Large intestine (tissue), 3 donors: ENCODE measurements around the gene MARCO. TPM values are rescaled to one million over a fixed set of nuclear protein-coding genes. Genes with fewer than 3 reads are reported as not detected.

ENCODE experiments used
- DNase-seq, 2 donors: peaks; one replicate each; pipeline versions ENCODE4 v3.0.0 to v3.0.0-alpha.2; 2013
- H3K27ac ChIP-seq: one replicate; pipeline ENCODE4 v1.5.1; 2013; ENCODE audit warnings: low read length
- H3K27me3 ChIP-seq: 2 replicates; pipeline ENCODE4 v1.6.1; 2013; ENCODE audit warnings: low read length; ENCODE audit not compliant: control insufficient read depth, insufficient read depth
- H3K36me3 ChIP-seq: 2 replicates; pipeline ENCODE4 v1.6.1; 2013; ENCODE audit warnings: low read length; ENCODE audit not compliant: control insufficient read depth, insufficient read depth
- H3K4me1 ChIP-seq: one replicate; pipeline ENCODE4 v1.6.1; 2013; ENCODE audit warnings: low read length; ENCODE audit not compliant: control insufficient read depth, insufficient read depth
- H3K4me3 ChIP-seq: one replicate; pipeline ENCODE4 v1.5.1; 2013; ENCODE audit warnings: low read length
- H3K9me3 ChIP-seq: one replicate; pipeline ENCODE4 v1.6.1; 2013; ENCODE audit warnings: mild to moderate bottlenecking, low read depth, low read length, moderate library complexity; ENCODE audit not compliant: control insufficient read depth
- whole genome bisulfite sequencing: methylation state at CpG from one replicate; pipeline ENCODE4 v1.1.5; 2013; ENCODE audit warnings: low lambda C conversion rate; ENCODE audit not compliant: insufficient coverage; 5-methylcytosine and 5-hydroxymethylcytosine counted together
- polyA plus RNA-seq: library from polyadenylated mRNA; unstranded; fragments of 120-200 nt; gene quantifications from one replicate; pipeline ENCODE4 v1.2.1, GENCODE V29; 2013

The MARCO gene
- polyA plus RNA-seq, 1 donor = 0.18 TPM

DNA sequence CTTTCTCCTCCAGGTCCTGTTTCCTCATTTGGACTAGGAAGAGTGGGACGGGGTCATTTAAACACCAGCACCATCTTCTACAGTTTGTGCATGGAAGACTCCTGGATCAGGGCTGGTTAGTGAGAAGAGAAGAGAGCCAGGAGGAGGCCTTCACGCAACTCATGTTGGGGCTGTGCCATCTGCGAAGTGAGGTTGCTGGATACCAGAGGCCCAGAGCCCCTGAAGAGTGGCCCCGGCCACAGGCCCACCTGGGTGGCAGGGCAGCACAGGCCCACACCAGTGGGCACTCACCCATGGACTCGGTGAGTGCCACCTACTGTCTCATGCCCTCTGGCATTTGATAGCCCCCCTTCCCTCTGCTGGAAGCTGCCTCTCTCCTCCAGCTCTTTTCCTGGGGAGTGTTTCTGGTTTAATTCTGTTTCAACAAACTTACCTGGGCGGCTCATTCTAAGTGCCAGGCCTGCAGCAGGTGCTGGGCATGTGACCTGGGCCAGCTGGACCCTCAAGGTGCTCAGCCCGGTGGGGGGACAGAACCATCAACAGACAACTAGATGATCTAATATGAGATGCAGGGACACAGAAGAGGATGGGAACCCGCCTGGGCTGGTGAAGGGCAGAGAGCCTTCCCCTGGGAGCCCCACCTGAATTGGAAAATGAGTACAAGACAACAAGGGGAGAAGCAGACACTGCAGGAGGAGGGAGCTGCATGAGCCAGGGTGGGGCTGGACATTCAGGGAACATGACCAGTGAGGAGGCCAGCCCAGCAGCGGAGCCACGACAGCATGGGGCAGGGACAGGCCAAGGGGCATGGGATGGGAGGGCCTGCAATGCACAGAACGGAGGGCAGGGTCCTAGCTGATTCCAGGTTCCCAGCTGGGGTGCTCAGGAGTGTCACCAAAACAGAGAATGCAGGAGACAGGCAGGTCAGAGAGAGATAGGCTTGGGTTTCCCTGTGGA, 70.6 kb downstream of the MARCO start:
- Histone ChIP-seq H3K9me3 (no peaks in the 10 kb centered on the region), H3K27me3 (peaks cover 37% of the 10 kb centered on the region), H3K4me1 (peaks cover 3% of the 10 kb centered on the region), H3K36me3 (no peaks in the 10 kb centered on the region), H3K27ac (no peak overlapping the region), H3K4me3 (no peak overlapping the region)
- DNase-seq = no peak
- no CpG with 5 or more reads among the region's 11 CpGs for WGBS

DNA sequence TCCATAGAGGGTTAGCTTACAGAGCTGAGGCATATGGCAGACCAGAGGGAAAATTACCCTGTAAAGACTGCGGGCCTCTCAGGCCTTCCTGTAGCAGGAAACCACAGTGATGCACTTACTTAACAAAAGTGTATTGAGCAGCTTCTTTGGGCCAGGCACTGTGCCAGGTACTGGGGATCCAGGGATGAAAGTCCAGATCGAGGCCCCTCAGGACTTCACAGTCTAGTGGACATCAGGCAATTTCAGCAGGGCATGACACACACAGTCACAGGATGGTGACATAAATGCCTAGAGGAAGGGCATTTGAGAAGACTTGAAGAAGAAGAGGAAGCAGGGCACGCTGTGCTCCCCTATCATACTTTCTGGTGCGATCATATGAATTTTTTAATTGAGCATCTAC, 71.7 kb downstream of the MARCO start:
- no peak overlapping the region for H3K27ac ChIP-seq
- DNase-seq = no peak
- no peaks in the 10 kb centered on the region for H3K9me3 ChIP-seq
- H3K4me1 ChIP-seq = peaks cover 3% of the 10 kb centered on the region
- H3K36me3 ChIP-seq = no peaks in the 10 kb centered on the region
- peaks cover 42% of the 10 kb centered on the region for H3K27me3 ChIP-seq
- no peak overlapping the region for H3K4me3 ChIP-seq
- no CpG with 5 or more reads among the region's 4 CpGs for WGBS

DNA sequence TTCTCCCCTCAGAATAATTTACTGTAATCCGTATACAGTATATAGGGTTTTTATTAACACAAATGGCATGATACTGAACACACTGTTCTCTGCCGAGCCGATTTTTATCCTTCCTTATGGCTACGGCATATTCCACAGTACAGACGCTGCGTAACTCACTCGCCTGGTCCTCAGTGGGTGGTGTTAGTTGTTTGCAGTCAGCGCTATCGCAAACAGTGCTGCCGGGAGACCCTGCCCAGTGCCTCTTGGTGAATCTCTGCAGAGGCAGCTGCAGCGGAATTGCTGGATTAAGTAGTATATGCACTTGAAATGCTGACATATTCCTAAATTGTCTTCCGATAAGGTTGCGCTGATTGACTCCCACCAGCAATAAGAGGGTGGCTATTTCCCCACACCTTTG, 73.9 kb downstream of the MARCO start:
- Histone ChIP-seq H3K36me3 (no peaks in the 10 kb centered on the region), H3K9me3 (no peaks in the 10 kb centered on the region), H3K27ac (no peak overlapping the region), H3K4me3 (no peak overlapping the region), H3K4me1 (peaks cover 3% of the 10 kb centered on the region), H3K27me3 (peaks cover 40% of the 10 kb centered on the region)
- no CpG with 5 or more reads among the region's 13 CpGs for WGBS
- no peak for DNase-seq

DNA sequence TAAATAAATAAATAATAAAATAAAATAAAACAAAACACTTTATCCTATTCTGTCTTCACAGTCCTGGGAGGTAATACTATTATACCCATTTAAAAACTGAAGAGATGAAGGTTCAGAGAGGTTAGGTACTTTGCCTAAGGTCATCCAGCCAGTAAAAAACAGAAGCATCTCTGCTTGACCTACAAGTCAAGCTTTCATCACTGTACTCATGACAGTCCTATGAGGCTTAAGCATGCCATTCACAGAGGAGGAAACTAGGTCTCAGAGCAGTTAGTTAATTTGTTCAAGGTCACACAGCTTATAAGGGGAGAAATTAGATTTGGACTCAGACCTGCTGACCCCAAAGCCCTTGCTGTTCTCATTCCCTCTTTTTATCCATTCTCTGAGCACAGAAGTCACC, 77.5 kb downstream of the MARCO start:
- no peak for DNase-seq
- peaks cover 24% of the 10 kb centered on the region for H3K27me3 ChIP-seq

DNA sequence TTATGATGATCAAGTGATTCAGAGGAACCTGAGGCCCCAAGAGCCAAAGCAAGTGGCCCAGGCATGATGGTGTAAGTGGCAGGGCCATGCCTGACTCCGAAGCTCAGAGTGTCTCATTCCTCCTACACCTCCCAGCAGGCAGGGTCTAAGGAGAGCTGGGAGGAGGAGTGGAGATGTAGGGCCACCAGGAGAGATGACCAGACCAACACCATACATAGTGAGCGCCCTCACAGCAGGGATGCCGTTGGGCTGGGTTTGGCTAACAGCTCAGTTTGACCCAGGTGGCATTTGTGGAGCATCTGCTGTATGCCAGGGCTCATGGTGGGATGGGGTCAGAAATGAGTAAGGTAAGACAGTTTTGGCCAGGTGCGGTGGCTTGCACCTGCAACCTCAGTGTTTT, 80.7 kb downstream of the MARCO start:
- no peak for DNase-seq
- no peaks in the 10 kb centered on the region for H3K4me1 ChIP-seq
- peaks cover 9% of the 10 kb centered on the region for H3K27me3 ChIP-seq
- H3K9me3 ChIP-seq = no peaks in the 10 kb centered on the region
- H3K4me3 ChIP-seq = no peak overlapping the region
- whole genome bisulfite sequencing = no CpG with 5 or more reads among the region's 4 CpGs
- no peaks in the 10 kb centered on the region for H3K36me3 ChIP-seq
- H3K27ac ChIP-seq = no peak overlapping the region

More for the DNA sequence above, 77.5 kb downstream of the MARCO start:
- H3K36me3 ChIP-seq = no peaks in the 10 kb centered on the region
- no peaks in the 10 kb centered on the region for H3K4me1 ChIP-seq
- H3K9me3 ChIP-seq = no peaks in the 10 kb centered on the region
- no peak overlapping the region for H3K4me3 ChIP-seq
- H3K27ac ChIP-seq = no peak overlapping the region

DNA sequence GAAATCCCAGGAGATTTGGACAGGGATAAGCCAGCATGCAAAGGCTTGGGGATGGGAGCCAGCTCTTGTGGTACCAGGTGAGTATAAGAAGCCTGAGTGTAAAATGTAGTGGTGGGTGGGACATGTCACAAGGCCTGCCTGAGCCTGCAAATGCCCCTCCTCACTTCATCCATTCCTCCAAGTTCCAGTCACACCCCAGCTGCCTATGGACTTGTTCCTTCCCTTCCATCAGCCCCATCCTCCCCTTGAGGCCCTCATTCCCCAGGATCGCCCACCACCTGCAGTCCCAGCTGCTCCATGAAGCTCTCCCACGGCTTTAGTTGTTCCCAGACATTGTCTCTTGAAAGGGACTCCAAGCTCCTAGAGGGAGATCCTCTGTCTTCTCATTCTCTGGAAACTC, 81.5 kb downstream of the MARCO start:
- Histone ChIP-seq H3K9me3 (no peaks in the 10 kb centered on the region), H3K27ac (no peak overlapping the region), H3K4me1 (no peaks in the 10 kb centered on the region), H3K27me3 (peaks cover 5% of the 10 kb centered on the region), H3K4me3 (no peak overlapping the region), H3K36me3 (no peaks in the 10 kb centered on the region)
- WGBS = no CpG with 5 or more reads among the region's 2 CpGs
- no peak for DNase-seq

DNA sequence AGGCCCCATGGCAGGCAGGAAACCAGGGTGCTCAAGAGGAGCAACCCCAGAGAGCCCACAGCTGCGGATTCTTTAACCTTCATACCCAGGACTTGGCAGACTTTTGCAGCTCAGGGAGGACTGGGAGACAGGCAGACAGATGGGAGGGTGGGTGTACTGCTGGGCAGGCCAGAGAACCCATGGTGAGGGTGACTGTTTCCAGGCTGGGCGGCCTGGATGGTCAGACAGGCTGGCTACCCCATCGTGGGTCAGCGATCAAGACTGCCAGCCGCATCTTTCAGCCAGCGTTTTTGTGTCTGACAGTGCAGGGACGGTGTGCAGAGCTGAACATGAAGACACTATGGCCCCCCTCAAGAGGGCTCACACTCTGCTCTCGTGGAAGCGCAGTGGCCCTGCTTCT, 82.2 kb downstream of the MARCO start:
- Histone ChIP-seq H3K9me3 (no peaks in the 10 kb centered on the region), H3K36me3 (no peaks in the 10 kb centered on the region)
- no CpG with 5 or more reads among the region's 9 CpGs for WGBS

DNA sequence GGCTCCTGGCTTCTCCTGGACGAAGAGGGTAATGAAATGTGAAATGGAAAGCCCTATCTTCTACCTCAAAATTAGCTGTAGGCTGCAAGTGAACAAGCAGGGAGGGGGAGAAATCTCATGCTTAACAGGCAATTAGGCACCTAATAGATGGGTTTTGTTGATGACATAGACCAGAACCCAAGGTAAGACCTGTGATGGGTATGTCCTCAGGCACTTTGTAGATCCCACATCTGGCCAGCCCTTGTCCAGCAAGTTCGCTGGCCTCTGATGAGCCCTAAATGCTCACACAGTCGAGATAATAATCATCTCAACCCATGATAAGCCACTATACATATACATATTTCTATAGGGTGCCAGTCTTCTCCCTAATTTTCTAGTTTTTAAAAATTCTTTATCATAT, 82.6 kb downstream of the MARCO start:
- Histone ChIP-seq H3K4me1 (no peaks in the 10 kb centered on the region), H3K4me3 (no peak overlapping the region), H3K27ac (no peak overlapping the region), H3K9me3 (no peaks in the 10 kb centered on the region), H3K36me3 (no peaks in the 10 kb centered on the region), H3K27me3 (peaks cover 2% of the 10 kb centered on the region)
- no peak for DNase-seq
- no CpG with 5 or more reads among the region's 3 CpGs for WGBS

More for the DNA sequence above, 82.2 kb downstream of the MARCO start:
- H3K4me1 ChIP-seq = no peaks in the 10 kb centered on the region
- H3K27ac ChIP-seq = no peak overlapping the region
- peaks cover 2% of the 10 kb centered on the region for H3K27me3 ChIP-seq
- no peak for DNase-seq
- no peak overlapping the region for H3K4me3 ChIP-seq

DNA sequence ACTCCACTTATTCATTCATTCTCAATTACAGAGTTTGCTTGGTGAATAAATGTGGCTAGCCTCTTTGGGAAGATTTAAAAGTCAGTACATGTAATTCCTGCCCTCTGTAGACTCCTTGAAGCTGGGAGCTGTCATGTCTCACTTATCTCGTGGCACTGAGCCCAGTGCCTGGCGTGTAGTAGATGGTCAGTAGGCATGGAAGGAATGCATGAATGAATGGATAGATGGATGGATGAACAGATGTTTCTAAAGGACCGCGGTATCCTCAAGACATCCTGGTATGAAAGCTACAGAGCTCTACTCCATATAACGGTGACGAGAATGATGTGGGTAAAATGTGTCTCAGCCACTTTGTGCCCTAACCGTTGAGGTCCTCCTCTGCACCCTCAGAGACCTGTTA, 83.0 kb downstream of the MARCO start:
- peaks cover 2% of the 10 kb centered on the region for H3K27me3 ChIP-seq
- H3K36me3 ChIP-seq = no peaks in the 10 kb centered on the region
- 100% methylated on average over 2 of the region's 7 CpGs for WGBS
- H3K9me3 ChIP-seq = no peaks in the 10 kb centered on the region
- no peak overlapping the region for H3K27ac ChIP-seq
- no peaks in the 10 kb centered on the region for H3K4me1 ChIP-seq
- DNase-seq = no peak
- H3K4me3 ChIP-seq = no peak overlapping the region

DNA sequence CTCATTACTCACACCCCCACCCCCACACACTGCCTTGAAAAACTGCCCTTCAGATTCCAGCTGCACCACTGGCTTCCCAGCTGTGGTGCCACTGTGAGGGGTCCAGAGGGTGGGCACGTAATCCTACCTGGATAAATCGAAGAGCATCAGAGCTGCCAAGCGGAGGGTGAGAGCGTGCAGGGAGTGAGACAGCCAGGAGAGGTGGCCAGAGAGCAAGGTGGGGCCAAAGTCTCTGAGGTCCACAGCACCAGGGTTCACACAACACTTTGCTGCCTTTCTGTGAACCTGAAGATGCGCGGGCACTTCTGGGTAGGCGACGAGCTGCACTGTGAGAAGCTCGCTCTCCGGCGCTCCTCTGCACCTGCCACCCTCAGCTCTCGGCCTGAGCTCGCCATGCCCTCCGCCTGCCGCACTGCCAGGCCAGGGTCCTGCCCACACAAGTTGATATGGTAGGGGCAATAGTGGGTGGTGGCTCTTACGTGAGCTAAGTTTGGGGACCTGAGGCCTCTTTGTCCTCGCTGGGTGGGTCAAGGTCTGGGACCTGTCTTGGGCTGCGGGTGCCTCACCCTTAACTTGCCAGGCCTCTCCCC, 83.9 kb downstream of the MARCO start:
- no peak for DNase-seq
- no CpG with 5 or more reads among the region's 18 CpGs for WGBS

More for the DNA sequence above, 83.9 kb downstream of the MARCO start:
- Histone ChIP-seq H3K27ac (no peak overlapping the region), H3K27me3 (peaks cover 2% of the 10 kb centered on the region), H3K4me1 (no peaks in the 10 kb centered on the region), H3K36me3 (no peaks in the 10 kb centered on the region), H3K4me3 (no peak overlapping the region), H3K9me3 (no peaks in the 10 kb centered on the region)
